Activated CD4-positive, alpha-beta T cell treated with anti-CD3 and anti-CD28 coated beads for 36 hours (primary cell): ENCODE results near the gene FAM47E. TPM values are rescaled to one million over a fixed set of nuclear protein-coding genes. Genes with fewer than 3 reads are reported as not detected.

Experiments used
- ATAC-seq: fragments of 200-7000 bp; cut with Tn5 transposase; one replicate; pipeline ENCODE4 v1.10.0; 2021; ENCODE audit warnings: mild to moderate bottlenecking, moderate library complexity
- CTCF ChIA-PET: fragments of 350-600 bp; sonication (Branson Sonifier 250); formaldehyde crosslinking; loops from one replicate; lab custom pipeline; 2021; ENCODE audit warnings: antibody characterized with exemption; lab: Charles Lee
- POLR2A ChIA-PET: fragments of 350-600 bp; sonication (Branson Sonifier 250); formaldehyde crosslinking; loops from one replicate; lab custom pipeline; 2021; ENCODE audit warnings: antibody characterized with exemption, inconsistent platforms; lab: Charles Lee
- DNase-seq: peaks from one replicate; pipeline ENCODE4 v3.0.0-alpha.2; 2020
- H3K27ac Mint-ChIP-seq: one replicate; pipeline ENCODE4 v1.8.0; 2021; ENCODE audit warnings: mixed read lengths
- H3K27me3 Mint-ChIP-seq: one replicate; pipeline ENCODE4 v1.8.0; 2021; ENCODE audit warnings: mixed read lengths
- H3K36me3 Mint-ChIP-seq: one replicate; pipeline ENCODE4 v1.8.0; 2021; ENCODE audit warnings: low read depth, mixed read lengths
- H3K4me1 Mint-ChIP-seq: one replicate; pipeline ENCODE4 v1.8.0; 2021; ENCODE audit warnings: mixed read lengths
- H3K4me3 Mint-ChIP-seq: one replicate; pipeline ENCODE4 v1.8.0; 2021; ENCODE audit warnings: mild to moderate bottlenecking, moderate library complexity, mixed read lengths
- H3K9me3 Mint-ChIP-seq: one replicate; pipeline ENCODE4 v1.8.0; 2021; ENCODE audit warnings: low read depth, mixed read lengths
- intact Hi-C, 2 experiments: fragments of 100-400 bp; cut with DNase I in 1 of 2; cut with micrococcal nuclease in 1 of 2; formaldehyde crosslinking; loops; one replicate each; pipeline versions ENCODE4 v1.14.2 to v1.15.1; 2022 to 2024; cut with DNase I, micrococcal nuclease
- total RNA-seq, 2 experiments: library from RNA; stranded (reverse); gene quantifications; one replicate each; pipeline ENCODE4 v1.2.3, GENCODE V29; 2021

Gene FAM47E
- total RNA-seq, 2 experiments from 2014 or later = not detected

DNA sequence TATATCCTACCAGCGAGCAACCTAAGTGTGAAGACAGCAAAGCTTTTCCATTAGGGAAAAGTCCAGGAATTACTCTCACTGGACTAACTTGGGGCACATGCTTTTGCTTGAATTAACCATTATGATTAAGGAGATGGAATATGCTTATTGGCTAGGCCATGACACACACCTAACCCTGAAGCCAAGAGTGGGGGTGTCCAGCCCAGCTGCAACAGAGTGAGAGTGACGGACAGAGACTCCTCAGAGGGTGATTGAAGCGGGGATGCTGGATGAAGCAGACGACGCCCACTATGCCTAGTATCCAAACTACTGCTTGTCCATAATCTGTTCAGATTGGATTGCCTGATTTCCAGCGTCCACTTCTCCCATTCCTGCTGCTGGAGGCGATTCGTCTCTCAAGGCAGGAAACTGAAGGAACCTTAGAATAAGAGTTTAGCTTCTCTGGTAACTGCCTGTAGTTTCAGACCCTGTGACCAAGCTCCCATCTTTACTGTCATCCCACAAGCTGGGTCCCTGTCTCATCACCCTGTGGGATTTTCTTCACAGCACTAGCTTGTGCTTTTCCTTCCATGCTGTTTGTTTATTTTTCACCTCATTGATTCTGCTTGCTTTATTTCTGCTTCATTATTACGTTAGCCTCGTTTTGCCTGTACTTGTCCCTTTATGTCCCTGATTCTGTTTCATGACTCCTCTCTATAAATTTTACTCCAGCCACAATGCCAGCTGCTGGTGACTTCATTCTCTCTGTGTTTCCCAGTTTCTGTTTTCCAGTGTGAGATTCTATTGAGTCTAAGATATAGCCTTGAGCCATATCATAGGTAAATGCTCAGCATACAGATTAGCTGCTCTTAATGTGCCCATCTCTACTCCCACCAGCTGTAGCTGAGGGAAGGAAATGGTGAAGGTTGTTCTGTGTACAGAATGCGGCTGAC lies 19.0 kb downstream of the FAM47E start:
- ATAC-seq (no peak), DNase-seq (no peak)
- Mint-ChIP-seq H3K4me3 (no peak overlapping the region), H3K9me3 (no peaks in the 10 kb centered on the region), H3K36me3 (no peaks in the 10 kb centered on the region), H3K27ac (no peak overlapping the region), H3K27me3 (peaks cover 11% of the 10 kb centered on the region), H3K4me1 (no peaks in the 10 kb centered on the region)
- ChIA-PET POLR2A (interaction anchor here (0.6 kb wide), 1 partner anchor 24 kb away, joined by 3 read pairs; no protein-coding TSS in a partner anchor), CTCF (interaction anchor here (0.8 to 1.3 kb wide), 2 partner anchors 90 to 91 kb away, joined by 3 read pairs; no protein-coding TSS in a partner anchor)
- intact Hi-C loops = loop anchor here in 1 of 2 experiments (10.0 kb wide), 1 partner anchor 234 kb away; no protein-coding TSS in a partner anchor

DNA sequence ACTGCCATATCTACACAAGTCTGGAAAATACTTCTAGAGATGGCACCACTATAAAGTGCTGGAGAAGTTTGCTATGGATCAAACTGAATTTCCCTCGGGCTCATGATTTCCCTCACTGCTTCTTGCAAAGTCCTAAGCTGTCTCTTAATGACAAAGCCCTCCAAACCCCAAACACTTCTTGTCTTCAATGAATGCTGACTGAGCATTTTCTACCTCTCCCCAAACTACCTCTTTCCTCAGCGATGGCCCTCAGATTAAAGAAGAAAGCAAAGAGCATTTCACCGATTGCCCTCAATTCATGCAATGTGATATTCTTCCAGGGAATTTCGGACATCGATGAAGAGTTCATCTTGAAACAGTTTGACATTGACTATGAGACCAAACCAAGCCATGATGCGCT lies 19.7 kb downstream of the FAM47E start:
- Mint-ChIP-seq H3K4me3 (no peak overlapping the region), H3K27ac (no peak overlapping the region), H3K36me3 (no peaks in the 10 kb centered on the region), H3K9me3 (no peaks in the 10 kb centered on the region), H3K27me3 (peaks cover 11% of the 10 kb centered on the region), H3K4me1 (no peaks in the 10 kb centered on the region)
- intact Hi-C loops = loop anchor here in 1 of 2 experiments (10.0 kb wide), 1 partner anchor 234 kb away; no protein-coding TSS in a partner anchor
- ATAC-seq = no peak
- POLR2A ChIA-PET = no interaction called here
- no peak for DNase-seq
- CTCF ChIA-PET = interaction anchor here (0.8 kb wide), 1 partner anchor 91 kb away, joined by 3 read pairs; no protein-coding TSS in a partner anchor

DNA sequence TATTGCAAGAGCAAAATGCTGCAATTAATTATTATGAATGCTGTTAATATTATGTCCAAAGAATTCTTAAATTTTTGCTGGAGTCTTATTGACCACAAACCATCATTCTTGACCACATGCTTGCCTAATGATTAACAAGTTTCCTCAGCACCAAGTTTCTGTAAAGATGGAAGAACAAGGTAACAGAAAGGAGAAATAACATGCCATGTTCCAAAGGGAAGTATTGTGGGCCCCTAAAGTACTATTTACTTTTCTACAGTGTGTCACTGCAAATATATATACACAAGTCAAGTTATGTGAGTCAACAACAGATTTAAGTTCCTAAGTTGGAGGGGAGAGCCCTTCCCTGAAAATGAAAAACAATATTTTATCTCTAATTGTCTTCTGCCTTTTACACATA lies 20.6 kb downstream of the FAM47E start:
- DNase-seq (no peak), ATAC-seq (no peak)
- intact Hi-C loops = loop anchor here in 1 of 2 experiments (10.0 kb wide), 1 partner anchor 233 kb away; no protein-coding TSS in a partner anchor
- Mint-ChIP-seq H3K36me3 (no peaks in the 10 kb centered on the region), H3K27me3 (peaks cover 14% of the 10 kb centered on the region), H3K4me1 (no peaks in the 10 kb centered on the region), H3K27ac (no peak overlapping the region), H3K9me3 (no peaks in the 10 kb centered on the region), H3K4me3 (no peak overlapping the region)
- POLR2A ChIA-PET = no interaction called here
- CTCF ChIA-PET = no interaction called here

DNA sequence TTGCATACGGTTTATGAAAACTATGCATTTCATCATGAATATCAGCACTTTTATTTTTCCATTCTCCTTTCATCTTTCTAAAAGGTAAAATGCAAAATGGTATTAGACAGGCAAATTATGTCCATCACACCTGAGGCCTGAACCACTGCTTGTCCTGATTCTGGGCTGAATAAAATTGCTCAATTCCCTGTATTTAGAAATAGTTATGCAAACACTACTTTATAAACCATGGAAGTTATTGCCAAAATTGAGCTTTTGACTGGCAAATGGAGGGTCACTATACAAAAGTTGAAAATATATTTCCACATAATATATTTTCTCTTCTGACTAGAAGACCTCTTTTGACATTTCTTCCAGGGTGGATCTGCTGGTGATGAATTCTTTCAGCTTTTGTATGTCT lies 21.1 kb downstream of the FAM47E start:
- POLR2A ChIA-PET = no interaction called here
- CTCF ChIA-PET = no interaction called here
- peaks cover 14% of the 10 kb centered on the region for H3K27me3 Mint-ChIP-seq
- no peak for DNase-seq
- no peak overlapping the region for H3K27ac Mint-ChIP-seq
- intact Hi-C loops = loop anchor here in 1 of 2 experiments (10.0 kb wide), 1 partner anchor 232 kb away; no protein-coding TSS in a partner anchor
- ATAC-seq = no peak
- no peaks in the 10 kb centered on the region for H3K9me3 Mint-ChIP-seq
- H3K4me1 Mint-ChIP-seq = no peaks in the 10 kb centered on the region
- no peak overlapping the region for H3K4me3 Mint-ChIP-seq
- no peaks in the 10 kb centered on the region for H3K36me3 Mint-ChIP-seq

DNA sequence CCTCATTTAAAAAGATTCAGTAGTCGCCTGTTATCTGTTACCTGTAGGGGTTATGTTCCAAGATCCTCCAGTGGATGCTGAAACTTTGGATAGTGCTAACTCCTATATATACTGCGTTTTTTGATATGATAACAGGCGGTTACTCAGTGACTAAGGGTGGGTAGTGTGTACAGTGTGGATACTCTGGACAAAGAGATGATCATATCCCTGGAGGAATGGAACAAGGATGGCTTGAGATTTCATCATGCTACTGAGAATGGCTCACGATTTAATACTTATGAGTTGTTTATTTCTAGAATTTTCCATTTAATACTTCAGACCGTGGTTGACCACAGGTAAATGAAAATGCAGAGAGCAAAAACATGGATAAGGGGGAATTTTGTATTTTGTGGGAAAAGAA lies 21.5 kb downstream of the FAM47E start:
- no peaks in the 10 kb centered on the region for H3K4me1 Mint-ChIP-seq
- intact Hi-C loops = loop anchor here in 1 of 2 experiments (10.0 kb wide), 1 partner anchor 232 kb away; no protein-coding TSS in a partner anchor

DNA sequence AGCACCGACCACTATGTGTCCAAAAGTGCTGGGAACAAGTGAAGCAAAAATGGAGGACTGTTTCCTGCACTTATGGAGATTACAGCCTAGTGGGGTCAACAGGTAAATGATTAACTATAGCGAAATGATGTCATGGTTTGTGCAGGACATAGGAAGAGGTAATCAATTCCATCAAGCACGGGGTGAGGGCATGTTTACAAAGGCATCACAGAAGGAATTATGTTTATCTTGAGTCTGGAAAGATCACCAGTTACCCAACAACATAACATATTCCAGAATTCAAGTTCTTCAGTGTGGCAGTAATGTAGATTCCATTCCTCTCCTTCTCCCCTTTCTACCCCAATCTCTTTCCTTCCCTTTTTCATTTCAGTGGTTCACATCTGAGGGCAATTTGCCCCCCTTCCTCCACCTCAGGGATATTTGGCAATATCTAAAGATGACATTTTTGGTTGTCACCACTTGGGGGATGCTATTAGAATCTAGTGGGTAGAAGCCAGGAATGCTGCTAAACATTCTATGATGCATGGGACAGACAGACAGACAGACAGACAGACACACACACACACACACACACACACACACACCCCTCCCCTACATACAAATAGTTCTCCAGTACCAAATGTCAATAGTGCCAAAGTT lies 24.1 kb downstream of the FAM47E start:
- no peak overlapping the region for H3K4me3 Mint-ChIP-seq
- intact Hi-C loops = loop anchor here in 1 of 2 experiments (10.0 kb wide), 1 partner anchor 229 kb away; no protein-coding TSS in a partner anchor
- H3K9me3 Mint-ChIP-seq = no peaks in the 10 kb centered on the region

More for the DNA sequence above, 21.5 kb downstream of the FAM47E start:
- H3K4me3 Mint-ChIP-seq = no peak overlapping the region
- no peaks in the 10 kb centered on the region for H3K36me3 Mint-ChIP-seq
- H3K27ac Mint-ChIP-seq = no peak overlapping the region
- POLR2A ChIA-PET = no interaction called here
- ATAC-seq (no peak), DNase-seq (no peak)
- CTCF ChIA-PET = no interaction called here
- H3K27me3 Mint-ChIP-seq = peaks cover 14% of the 10 kb centered on the region
- H3K9me3 Mint-ChIP-seq = no peaks in the 10 kb centered on the region

DNA sequence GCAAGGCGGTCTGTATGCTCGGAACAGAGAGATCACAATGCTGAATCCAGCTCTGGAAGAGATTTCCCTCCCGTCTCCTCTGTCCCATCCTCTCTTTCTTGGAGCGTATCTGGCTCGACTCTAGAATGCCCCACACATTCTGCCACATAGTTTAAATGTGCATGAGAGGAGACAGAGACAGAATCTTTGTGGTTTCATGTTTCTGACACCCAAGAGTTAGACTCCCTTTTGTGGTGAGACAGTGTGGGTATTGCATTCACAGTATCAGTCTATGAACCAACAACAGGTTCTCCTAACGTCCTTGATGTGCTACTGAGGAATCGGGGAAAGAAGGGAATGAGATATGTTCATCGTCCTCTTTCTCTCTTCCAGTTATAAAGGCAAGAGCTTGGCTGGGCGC lies 25.3 kb downstream of the FAM47E start:
- ATAC-seq (no peak), DNase-seq (no peak)
- intact Hi-C loops = loop anchor here in 1 of 2 experiments (10.0 kb wide), 1 partner anchor 228 kb away; no protein-coding TSS in a partner anchor
- no peaks in the 10 kb centered on the region for H3K9me3 Mint-ChIP-seq
- no peak overlapping the region for H3K27ac Mint-ChIP-seq
- H3K4me1 Mint-ChIP-seq = no peaks in the 10 kb centered on the region
- H3K27me3 Mint-ChIP-seq = peaks cover 9% of the 10 kb centered on the region
- POLR2A ChIA-PET = no interaction called here
- CTCF ChIA-PET = interaction anchor here (0.7 kb wide), 1 partner anchor 382 kb away, joined by 3 read pairs; no protein-coding TSS in a partner anchor
- H3K36me3 Mint-ChIP-seq = no peaks in the 10 kb centered on the region
- H3K4me3 Mint-ChIP-seq = no peak overlapping the region

More for the DNA sequence above, 24.1 kb downstream of the FAM47E start:
- ChIA-PET POLR2A (no interaction called here), CTCF (no interaction called here)
- ATAC-seq (no peak), DNase-seq (no peak)
- no peaks in the 10 kb centered on the region for H3K4me1 Mint-ChIP-seq
- no peaks in the 10 kb centered on the region for H3K36me3 Mint-ChIP-seq
- H3K27me3 Mint-ChIP-seq = peaks cover 14% of the 10 kb centered on the region
- H3K27ac Mint-ChIP-seq = no peak overlapping the region

DNA sequence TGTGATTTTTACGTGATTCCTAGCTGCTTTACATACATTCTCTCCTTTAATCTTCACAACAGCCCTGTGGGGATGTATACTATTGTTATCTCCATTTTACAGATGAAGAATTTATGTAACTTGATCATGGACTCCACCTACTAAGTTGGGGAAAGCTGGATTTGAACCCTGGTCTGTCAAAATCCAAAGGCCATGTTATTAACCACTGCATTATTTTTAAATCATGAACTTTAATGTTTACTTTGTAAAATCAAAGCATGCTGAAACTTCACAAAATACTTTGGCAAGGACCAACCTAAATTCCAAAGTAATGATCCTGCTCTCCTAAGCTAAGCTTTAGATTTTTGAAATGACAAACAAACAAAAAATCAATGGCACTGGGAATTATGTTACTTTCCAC lies 26.1 kb downstream of the FAM47E start:
- Mint-ChIP-seq H3K27ac (no peak overlapping the region), H3K4me1 (no peaks in the 10 kb centered on the region), H3K36me3 (no peaks in the 10 kb centered on the region), H3K9me3 (no peaks in the 10 kb centered on the region), H3K4me3 (no peak overlapping the region), H3K27me3 (peaks cover 9% of the 10 kb centered on the region)
- ChIA-PET CTCF (interaction anchor here (0.9 to 4.2 kb wide), 6 partner anchors 10 to 119 kb away, joined by 3 to 34 read pairs (median 6); no protein-coding TSS in a partner anchor), POLR2A (no interaction called here)
- intact Hi-C loops = loop anchor here in 1 of 2 experiments (10.0 kb wide), 1 partner anchor 227 kb away; no protein-coding TSS in a partner anchor
- DNase-seq = no peak
- no peak for ATAC-seq

DNA sequence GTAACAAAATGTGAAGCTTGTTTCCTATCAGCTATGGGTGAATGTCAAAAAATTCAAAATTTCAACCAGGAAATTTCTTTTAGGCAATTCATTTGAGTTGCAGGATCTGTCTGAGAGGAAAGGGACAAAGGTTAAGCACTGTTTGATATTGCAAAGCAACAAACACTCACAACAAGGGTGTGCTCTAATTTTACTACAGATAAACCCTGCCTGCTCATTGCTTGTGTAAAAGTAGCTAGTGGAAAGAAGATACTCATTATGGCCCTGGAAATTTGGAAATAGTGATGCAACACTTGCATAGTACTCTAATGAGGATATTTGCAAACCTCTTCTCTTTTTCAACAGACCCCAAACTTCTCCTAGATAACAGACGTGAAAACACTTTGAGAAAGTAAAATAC lies 27.1 kb downstream of the FAM47E start:
- ATAC-seq (no peak), DNase-seq (no peak)
- ChIA-PET CTCF (interaction anchor here (0.6 to 4.2 kb wide), 10 partner anchors 9 to 560 kb away, joined by 3 to 34 read pairs (median 4); no protein-coding TSS in a partner anchor), POLR2A (no interaction called here)
- H3K36me3 Mint-ChIP-seq = no peaks in the 10 kb centered on the region
- H3K4me3 Mint-ChIP-seq = no peak overlapping the region
- H3K9me3 Mint-ChIP-seq = no peaks in the 10 kb centered on the region
- H3K27me3 Mint-ChIP-seq = peaks cover 5% of the 10 kb centered on the region
- H3K27ac Mint-ChIP-seq = no peak overlapping the region
- no peaks in the 10 kb centered on the region for H3K4me1 Mint-ChIP-seq
- intact Hi-C loops = loop anchor here in 1 of 2 experiments (10.0 kb wide), 1 partner anchor 226 kb away; no protein-coding TSS in a partner anchor

DNA sequence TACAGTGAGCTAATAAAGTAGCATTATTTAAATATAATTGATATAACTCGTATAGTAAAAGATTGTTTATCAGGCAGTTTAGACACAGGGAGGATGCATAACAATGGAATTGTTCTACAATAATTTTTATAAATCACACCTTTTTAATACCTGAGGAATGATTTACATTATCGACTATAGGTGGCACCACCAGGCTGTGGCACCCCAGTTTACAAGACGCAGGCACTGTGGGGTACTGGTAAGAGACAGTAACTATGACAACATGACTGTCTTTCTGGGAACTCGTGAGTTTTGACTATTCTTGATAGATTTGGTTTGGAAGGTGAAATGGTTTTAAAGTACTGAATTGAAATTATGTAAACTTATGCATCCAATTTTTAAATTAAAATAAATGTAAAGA lies 27.9 kb downstream of the FAM47E start:
- ChIA-PET CTCF (interaction anchor here (1.0 to 4.2 kb wide), 8 partner anchors 8 to 225 kb away, joined by 3 to 34 read pairs (median 4); no protein-coding TSS in a partner anchor), POLR2A (no interaction called here)
- Mint-ChIP-seq H3K9me3 (no peaks in the 10 kb centered on the region), H3K36me3 (no peaks in the 10 kb centered on the region), H3K4me1 (no peaks in the 10 kb centered on the region), H3K4me3 (no peak overlapping the region), H3K27me3 (peaks cover 5% of the 10 kb centered on the region), H3K27ac (no peak overlapping the region)
- peak; percentile 54 for DNase-seq
- intact Hi-C loops = loop anchor here in 1 of 2 experiments (1.0 to 10.0 kb wide), 2 partner anchors 99 to 225 kb away; no protein-coding TSS in a partner anchor
- ATAC-seq = no peak
